IMR-90 (cell line): ENCODE data around the gene ZNF618. TPM values are rescaled to one million over a fixed set of nuclear protein-coding genes. Genes with fewer than 3 reads are reported as not detected.

Source experiments
- ATAC-seq: fragments of 200-7000 bp; cut with Tn5 transposase; 2 replicates; pipeline ENCODE4 v1.9.1; 2020; ENCODE audit warnings: low read depth, mild to moderate bottlenecking, moderate library complexity
- BruUV-seq: library from RNA; stranded (reverse); fragments of 400-500 nt; replicated peaks from 2 replicates; lab custom pipeline; 2021; lab: Mats Ljungman, UMichigan
- CTCF ChIA-PET: fragments of 300-600 bp; formaldehyde crosslinking; extraction: SDS; loops from one replicate; lab custom pipeline; 2021; ENCODE audit warnings: antibody characterized with exemption; lab: Yijun Ruan, JAX
- POLR2A ChIA-PET: fragments of 300-600 bp; sonication (Branson Sonifier 250); formaldehyde crosslinking; loops from one replicate; lab custom pipeline; 2022; ENCODE audit warnings: antibody characterized with exemption; ENCODE audit not compliant: unreplicated experiment; lab: Charles Lee
- DNase-seq: peaks from one replicate; pipeline ENCODE4 v3.0.0; 2013
- H2AFZ ChIP-seq: replicated peaks from 2 replicates; pipeline ENCODE3; 2013; ENCODE audit warnings: low read length, mild to moderate bottlenecking; ENCODE audit not compliant: poor library complexity
- H2AK5ac ChIP-seq: 2 replicates; pipeline ENCODE4 v1.6.1; 2013; ENCODE audit warnings: low read depth, low read length, inconsistent platforms
- H2AK9ac ChIP-seq: replicated peaks from 2 replicates; pipeline ENCODE3; 2013; ENCODE audit warnings: mild to moderate bottlenecking, low read depth, low read length, moderate library complexity; ENCODE audit not compliant: poor library complexity
- H2BK120ac ChIP-seq: 2 replicates; pipeline ENCODE4 v1.6.1; 2013; ENCODE audit warnings: low read depth, low read length, inconsistent platforms
- H2BK15ac ChIP-seq: 3 replicates; pipeline ENCODE4 v1.6.1; 2013; ENCODE audit warnings: low read depth, low read length, inconsistent platforms
- H2BK20ac ChIP-seq: 2 replicates; pipeline ENCODE4 v1.6.1; 2013; ENCODE audit warnings: low read depth, mild to moderate bottlenecking, inconsistent platforms, low read length, moderate library complexity
- H2BK5ac ChIP-seq: 2 replicates; pipeline ENCODE4 v1.6.1; 2013; ENCODE audit warnings: mild to moderate bottlenecking, low read depth, low read length, inconsistent platforms; ENCODE audit not compliant: poor library complexity, severe bottlenecking
- H3K14ac ChIP-seq: replicated peaks from 2 replicates; pipeline ENCODE4 v1.6.1; 2013; ENCODE audit warnings: low read depth, low read length, inconsistent platforms
- H3K18ac ChIP-seq: 2 replicates; pipeline ENCODE4 v1.6.1; 2013; ENCODE audit warnings: low read depth, low read length, control low read depth
- H3K23ac ChIP-seq: 2 replicates; pipeline ENCODE4 v1.6.1; 2013; ENCODE audit warnings: low read depth, low read length, inconsistent platforms
- H3K27ac ChIP-seq: 2 replicates; pipeline ENCODE4 v1.5.1; 2013; ENCODE audit warnings: mild to moderate bottlenecking, control low read depth, low read length; ENCODE audit not compliant: insufficient read depth
- H3K27me3 ChIP-seq: 2 replicates; pipeline ENCODE4 v1.6.1; 2013; ENCODE audit warnings: low read length; ENCODE audit not compliant: control insufficient read depth, insufficient read depth
- H3K36me3 ChIP-seq: 2 replicates; pipeline ENCODE4 v1.6.1; 2013; ENCODE audit warnings: low read length, mixed read lengths; ENCODE audit not compliant: control insufficient read depth, insufficient read depth
- H3K4ac ChIP-seq: 2 replicates; pipeline ENCODE4 v1.6.1; 2013; ENCODE audit warnings: low read depth, low read length, inconsistent platforms
- H3K4me1 ChIP-seq: 2 replicates; pipeline ENCODE4 v1.6.1; 2013; ENCODE audit warnings: low read length, mixed read lengths; ENCODE audit not compliant: control insufficient read depth, insufficient read depth
- H3K4me2 ChIP-seq: 2 replicates; pipeline ENCODE4 v1.6.1; 2013; ENCODE audit warnings: low read depth, mild to moderate bottlenecking, control low read depth, low read length, moderate library complexity
- H3K4me3 ChIP-seq: 2 replicates; pipeline ENCODE4 v1.5.1; 2013; ENCODE audit warnings: low read depth, mild to moderate bottlenecking, control low read depth, low read length, moderate library complexity; ENCODE audit not compliant: insufficient read depth
- H3K56ac ChIP-seq: 2 replicates; pipeline ENCODE4 v1.6.1; 2013; ENCODE audit warnings: low read length, inconsistent platforms; ENCODE audit not compliant: insufficient read depth; ENCODE audit errors: extremely low read depth
- H3K79me1 ChIP-seq, 2 experiments: 2 replicates each; pipeline ENCODE4 v1.6.1; 2013; ENCODE audit warnings: low read length in 2 of 2, inconsistent platforms in 1 of 2, low read depth in 1 of 2
- H3K9ac ChIP-seq: 2 replicates; pipeline ENCODE4 v1.6.1; 2013; ENCODE audit warnings: low read depth, low read length, control low read depth
- H3K9me1 ChIP-seq: 2 replicates; pipeline ENCODE4 v1.6.1; 2013; ENCODE audit warnings: low read length, inconsistent platforms; ENCODE audit not compliant: insufficient read depth
- H3K9me3 ChIP-seq: 2 replicates; pipeline ENCODE4 v1.6.1; 2013; ENCODE audit warnings: low read length; ENCODE audit not compliant: control insufficient read depth, insufficient read depth
- H4K20me1 ChIP-seq: 2 replicates; pipeline ENCODE4 v1.6.1; 2013; ENCODE audit warnings: low read length, inconsistent platforms; ENCODE audit not compliant: insufficient read depth
- H4K5ac ChIP-seq: 2 replicates; pipeline ENCODE4 v1.6.1; 2013; ENCODE audit warnings: mild to moderate bottlenecking, low read depth, low read length, control low read depth
- H4K8ac ChIP-seq, 2 experiments: 2 replicates each; pipeline ENCODE4 v1.6.1; 2013; ENCODE audit warnings: low read depth in 2 of 2, low read length in 2 of 2, control low read depth in 1 of 2, inconsistent platforms in 1 of 2
- H4K91ac ChIP-seq: 2 replicates; pipeline ENCODE4 v1.6.1; 2013; ENCODE audit warnings: low read depth, low read length, inconsistent platforms; ENCODE audit not compliant: insufficient read depth
- BHLHE40 ChIP-seq: fragments of 150-350 bp; IDR thresholded peaks from 2 replicates; pipeline ENCODE4 v1.6.1; 2016; ENCODE audit warnings: mild to moderate bottlenecking, low read depth, low read length
- CEBPB ChIP-seq: IDR thresholded peaks from 2 replicates; pipeline ENCODE4 v1.6.1; 2012; ENCODE audit warnings: low read depth, low read length, improper control_type of control experiment
- CHD1 ChIP-seq: IDR thresholded peaks from 2 replicates; pipeline ENCODE4 v1.6.1; 2012; ENCODE audit warnings: low read depth, low read length, improper control_type of control experiment
- ELK1 ChIP-seq: fragments of 150-350 bp; IDR thresholded peaks from 2 replicates; pipeline ENCODE4 v1.6.1; 2016; ENCODE audit warnings: low read depth, mild to moderate bottlenecking, low read length, moderate library complexity, borderline replicate concordance
- MAFK ChIP-seq: IDR thresholded peaks from 2 replicates; pipeline ENCODE4 v1.6.1; 2012; ENCODE audit warnings: low read depth, low read length, improper control_type of control experiment
- MAZ ChIP-seq: IDR thresholded peaks from 2 replicates; pipeline ENCODE4 v1.6.1; 2012; ENCODE audit warnings: low read depth, mild to moderate bottlenecking, low read length, improper control_type of control experiment, moderate library complexity, borderline replicate concordance
- MXI1 ChIP-seq: IDR thresholded peaks from 2 replicates; pipeline ENCODE4 v1.6.1; 2012; ENCODE audit warnings: low read depth, mild to moderate bottlenecking, low read length, moderate library complexity, borderline replicate concordance
- NFE2L2 ChIP-seq: fragments of 150-350 bp; IDR thresholded peaks from 2 replicates; pipeline ENCODE4 v1.6.1; 2016; ENCODE audit warnings: low read depth, mild to moderate bottlenecking, low read length
- RAD21 ChIP-seq: IDR thresholded peaks from 2 replicates; pipeline ENCODE4 v1.6.1; 2012; ENCODE audit warnings: low read length, improper control_type of control experiment
- RCOR1 ChIP-seq: IDR thresholded peaks from 2 replicates; pipeline ENCODE4 v1.6.1; 2012; ENCODE audit warnings: mild to moderate bottlenecking, low read length, improper control_type of control experiment; ENCODE audit not compliant: insufficient replicate concordance
- SMC3 ChIP-seq: fragments of 150-350 bp; IDR thresholded peaks from 2 replicates; pipeline ENCODE4 v1.6.1; 2016; ENCODE audit warnings: low read depth, mild to moderate bottlenecking, antibody characterized with exemption, low read length, moderate library complexity
- WGBS, 2 experiments: methylation state at CpG; one replicate each; pipeline versions ENCODE4 v1.1.5 to v1.1.7; 2013; ENCODE audit warnings: missing lambda C conversion rate in 2 of 2; ENCODE audit not compliant: insufficient read length in 1 of 2; ENCODE audit errors: extremely low coverage in 2 of 2; 5-methylcytosine and 5-hydroxymethylcytosine counted together
- dilution Hi-C: fragments of 300-500 bp; cut with HindIII; formaldehyde crosslinking; loops from one replicate; pipeline ENCODE4 v1.14.3; 2018; ENCODE audit warnings: low sequenced_read_pairs; ENCODE audit not compliant: unreplicated experiment
- in situ Hi-C: fragments of 300-500 bp; cut with MboI; formaldehyde crosslinking; loops from 3 replicates; pipeline ENCODE4 v1.14.3; 2019; ENCODE audit warnings: low sequenced_read_pairs, inconsistent platforms, mixed read lengths
- intact Hi-C: fragments of 100-400 bp; cut with micrococcal nuclease; formaldehyde crosslinking; loops from 2 replicates; pipeline ENCODE4 v1.10.0; 2022
- polyA plus RNA-seq, 3 experiments: library from polyadenylated mRNA; depleted of rRNA; stranded (reverse); fragments of >200 nt; gene quantifications; 2 replicates each; pipeline ENCODE4 v1.2.3, GENCODE V29; 2012; ENCODE audit warnings: low replicate concordance in 1 of 3
- total RNA-seq: library from RNA; depleted of rRNA; stranded (reverse); fragments of >200 nt; gene quantifications from 2 replicates; pipeline ENCODE4 v1.2.3, GENCODE V29; 2012
- TF ChIP-seq, protein P1 (sequence below): conservative IDR thresholded peaks from 2 replicates; pipeline ENCODE4 v1.5.1; 2012; ENCODE audit warnings: mild to moderate bottlenecking, low read depth, low read length, improper control_type of control experiment
- TF ChIP-seq, protein P2 (sequence below): fragments of 150-350 bp; IDR thresholded peaks from 2 replicates; pipeline ENCODE4 v1.6.1; 2017; ENCODE audit warnings: mild to moderate bottlenecking, antibody characterized with exemption, low read length, low read depth

Gene ZNF618
- total and polyA plus RNA-seq, 2 of the 4 experiments (the other 2 are of a cell fraction), result 8.2 to 9.4 TPM

DNA sequence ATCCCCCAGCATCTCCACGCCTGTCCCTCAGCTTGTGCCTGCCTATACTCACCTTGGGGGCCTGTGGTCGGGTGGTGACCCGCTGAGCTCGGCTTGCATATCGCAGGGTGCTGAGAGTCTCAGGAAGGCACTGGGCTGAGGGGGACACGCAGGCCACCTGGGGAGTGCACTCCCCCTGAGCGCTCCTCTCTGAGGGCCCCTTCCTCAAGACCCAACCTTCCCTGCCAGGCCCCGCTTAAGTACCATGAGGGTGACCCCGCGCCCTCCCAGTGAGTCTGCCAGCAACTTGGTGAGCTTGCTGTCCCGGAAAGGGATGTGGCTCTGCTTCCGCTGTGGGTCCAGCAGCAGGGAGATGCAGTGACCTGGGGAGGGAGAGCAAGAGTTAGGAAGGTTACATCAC, 218.9 kb downstream of the ZNF618 start:
- H3K23ac ChIP-seq, result no peak overlapping the region
- H2AK5ac ChIP-seq, result no peak overlapping the region
- no peak overlapping the region for H2BK15ac ChIP-seq
- CTCF ChIA-PET, result no interaction called here
- no peak overlapping the region for H4K91ac ChIP-seq
- H3K14ac ChIP-seq, result no peak overlapping the region
- in situ Hi-C loops, result no loop called here
- H3K36me3 ChIP-seq, result no peaks in the 10 kb centered on the region
- no peak overlapping the region for H2AK9ac ChIP-seq
- no peak overlapping the region for H3K56ac ChIP-seq
- no peak for DNase-seq
- H2BK5ac ChIP-seq, result no peak overlapping the region
- TF ChIP-seq MAFK (no peak), RAD21 (no peak), RCOR1 (no peak), CEBPB (no peak), MAZ (no peak), MXI1 (no peak), BHLHE40 (no peak), ELK1 (no peak), CHD1 (no peak), NFE2L2 (no peak), SMC3 (no peak)
- TF ChIP-seq, protein P1, sequence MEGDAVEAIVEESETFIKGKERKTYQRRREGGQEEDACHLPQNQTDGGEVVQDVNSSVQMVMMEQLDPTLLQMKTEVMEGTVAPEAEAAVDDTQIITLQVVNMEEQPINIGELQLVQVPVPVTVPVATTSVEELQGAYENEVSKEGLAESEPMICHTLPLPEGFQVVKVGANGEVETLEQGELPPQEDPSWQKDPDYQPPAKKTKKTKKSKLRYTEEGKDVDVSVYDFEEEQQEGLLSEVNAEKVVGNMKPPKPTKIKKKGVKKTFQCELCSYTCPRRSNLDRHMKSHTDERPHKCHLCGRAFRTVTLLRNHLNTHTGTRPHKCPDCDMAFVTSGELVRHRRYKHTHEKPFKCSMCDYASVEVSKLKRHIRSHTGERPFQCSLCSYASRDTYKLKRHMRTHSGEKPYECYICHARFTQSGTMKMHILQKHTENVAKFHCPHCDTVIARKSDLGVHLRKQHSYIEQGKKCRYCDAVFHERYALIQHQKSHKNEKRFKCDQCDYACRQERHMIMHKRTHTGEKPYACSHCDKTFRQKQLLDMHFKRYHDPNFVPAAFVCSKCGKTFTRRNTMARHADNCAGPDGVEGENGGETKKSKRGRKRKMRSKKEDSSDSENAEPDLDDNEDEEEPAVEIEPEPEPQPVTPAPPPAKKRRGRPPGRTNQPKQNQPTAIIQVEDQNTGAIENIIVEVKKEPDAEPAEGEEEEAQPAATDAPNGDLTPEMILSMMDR, result no peak
- TF ChIP-seq, protein P2, sequence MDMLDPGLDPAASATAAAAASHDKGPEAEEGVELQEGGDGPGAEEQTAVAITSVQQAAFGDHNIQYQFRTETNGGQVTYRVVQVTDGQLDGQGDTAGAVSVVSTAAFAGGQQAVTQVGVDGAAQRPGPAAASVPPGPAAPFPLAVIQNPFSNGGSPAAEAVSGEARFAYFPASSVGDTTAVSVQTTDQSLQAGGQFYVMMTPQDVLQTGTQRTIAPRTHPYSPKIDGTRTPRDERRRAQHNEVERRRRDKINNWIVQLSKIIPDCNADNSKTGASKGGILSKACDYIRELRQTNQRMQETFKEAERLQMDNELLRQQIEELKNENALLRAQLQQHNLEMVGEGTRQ, result no peak
- no peaks in the 10 kb centered on the region for H4K20me1 ChIP-seq
- dilution Hi-C loops, result no loop called here
- POLR2A ChIA-PET, result no interaction called here
- intact Hi-C loops, result no loop called here
- H3K9me3 ChIP-seq, result no peaks in the 10 kb centered on the region
- ATAC-seq, result no peak
- no peak overlapping the region for H4K8ac ChIP-seq
- no peak overlapping the region for H2BK120ac ChIP-seq
- no peaks in the 10 kb centered on the region for H3K79me1 ChIP-seq
- H3K4me1 ChIP-seq, result no peaks in the 10 kb centered on the region
- H3K4me3 ChIP-seq, result no peak overlapping the region
- no TSS peak for BruUV-seq
- peaks cover 68% of the 10 kb centered on the region for H3K27me3 ChIP-seq
- H2BK20ac ChIP-seq, result no peak overlapping the region
- no peak overlapping the region for H3K27ac ChIP-seq
- no peak overlapping the region for H4K5ac ChIP-seq
- WGBS, 2 experiments, result 96% methylated on average over 4 of the region's 12 CpGs; no CpG with 5 or more reads in 1 of the 2 experiments
- no peak overlapping the region for H3K4me2 ChIP-seq
- H3K9me1 ChIP-seq, result no peaks in the 10 kb centered on the region
- no peak overlapping the region for H3K9ac ChIP-seq
- no peak overlapping the region for H3K4ac ChIP-seq
- H2AFZ ChIP-seq, result no peak overlapping the region
- no peak overlapping the region for H3K18ac ChIP-seq
